ENCODE results near the gene PDILT.

DNA sequence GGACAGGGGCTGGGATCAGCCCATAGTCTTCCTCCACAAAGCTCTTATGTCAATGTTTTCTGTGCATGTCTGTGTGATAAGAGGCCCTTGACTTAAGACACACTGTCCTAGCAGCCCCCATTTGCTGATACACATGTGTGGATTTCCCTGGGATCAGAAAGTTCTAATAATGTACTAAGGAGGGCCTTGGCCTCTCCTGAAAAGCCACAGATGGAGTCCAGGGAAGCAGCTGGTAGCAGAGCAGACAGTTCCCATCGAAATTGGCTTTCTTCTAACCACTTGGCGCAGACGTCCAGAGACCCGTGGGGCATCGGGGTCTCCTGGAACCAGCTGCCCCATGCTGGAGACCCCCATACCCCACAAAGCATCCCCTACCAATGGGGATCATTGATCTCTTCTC is 72.9 kb downstream of the PDILT start:
- TF ChIP-seq POLR2A (IDR thresholded peaks at IDR 0.05; ENCODE audit: low read length) (no peak), GATA1 (IDR thresholded peaks at IDR 0.05; ENCODE audit: low read depth, low read length) (no peak)
